ENCODE data around the gene HSPB9.
A peak's percentile ranks its signal among the peaks of the same experiment; 100 is the strongest.

DNA sequence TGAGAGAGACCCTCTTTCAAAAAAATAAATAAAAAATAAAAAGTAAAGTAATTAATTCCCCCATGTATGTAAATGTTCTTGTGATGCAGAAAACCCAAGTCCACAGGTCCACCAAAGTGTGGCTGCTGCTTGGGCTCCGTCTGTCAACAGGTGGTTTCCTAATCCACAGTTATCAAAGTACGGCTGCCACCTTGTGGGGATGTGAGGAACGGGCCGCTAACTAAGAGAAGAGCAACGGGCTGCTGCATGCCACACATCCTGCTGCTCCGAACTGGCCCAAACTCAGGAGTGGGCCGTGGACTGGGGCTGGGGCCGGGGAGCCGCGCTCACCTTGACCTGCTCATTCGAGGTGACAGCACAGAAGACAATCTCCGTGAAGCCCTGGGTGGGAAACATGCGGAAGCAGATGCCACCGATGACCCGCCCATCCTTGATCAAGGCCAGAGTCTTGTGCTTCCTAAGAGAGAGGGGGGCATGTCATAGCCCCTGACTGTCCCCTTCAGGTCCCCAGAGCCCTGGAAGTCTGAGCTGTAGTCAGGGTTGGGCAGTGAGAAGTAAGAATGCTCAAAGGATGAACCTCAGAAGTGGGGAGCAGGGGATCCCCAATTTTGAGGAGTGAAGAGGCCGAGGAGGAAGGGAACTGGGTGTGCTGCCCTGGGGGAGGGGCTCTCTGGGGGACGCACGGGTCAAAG lies 5.8 kb upstream of the HSPB9 start:
- TF ChIP-seq, protein P1, sequence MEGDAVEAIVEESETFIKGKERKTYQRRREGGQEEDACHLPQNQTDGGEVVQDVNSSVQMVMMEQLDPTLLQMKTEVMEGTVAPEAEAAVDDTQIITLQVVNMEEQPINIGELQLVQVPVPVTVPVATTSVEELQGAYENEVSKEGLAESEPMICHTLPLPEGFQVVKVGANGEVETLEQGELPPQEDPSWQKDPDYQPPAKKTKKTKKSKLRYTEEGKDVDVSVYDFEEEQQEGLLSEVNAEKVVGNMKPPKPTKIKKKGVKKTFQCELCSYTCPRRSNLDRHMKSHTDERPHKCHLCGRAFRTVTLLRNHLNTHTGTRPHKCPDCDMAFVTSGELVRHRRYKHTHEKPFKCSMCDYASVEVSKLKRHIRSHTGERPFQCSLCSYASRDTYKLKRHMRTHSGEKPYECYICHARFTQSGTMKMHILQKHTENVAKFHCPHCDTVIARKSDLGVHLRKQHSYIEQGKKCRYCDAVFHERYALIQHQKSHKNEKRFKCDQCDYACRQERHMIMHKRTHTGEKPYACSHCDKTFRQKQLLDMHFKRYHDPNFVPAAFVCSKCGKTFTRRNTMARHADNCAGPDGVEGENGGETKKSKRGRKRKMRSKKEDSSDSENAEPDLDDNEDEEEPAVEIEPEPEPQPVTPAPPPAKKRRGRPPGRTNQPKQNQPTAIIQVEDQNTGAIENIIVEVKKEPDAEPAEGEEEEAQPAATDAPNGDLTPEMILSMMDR (IDR thresholded peaks at IDR 0.05; ENCODE audit: poor library complexity, severe bottlenecking): peak; percentile 91
- TF ChIP-seq POLR2AphosphoS5 (IDR thresholded peaks at IDR 0.05) (no peak), EZH2 (IDR thresholded peaks at IDR 0.05; ENCODE audit: borderline replicate concordance, insufficient read depth, low read length, poor library complexity, severe bottlenecking) (no peak), RAD21 (conservative IDR thresholded peaks at IDR 0.05) (peak; percentile 90), SMC3 (conservative IDR thresholded peaks at IDR 0.05; ENCODE audit: poor library complexity) (peak; percentile 92)
- TF ChIP-seq, protein P2, sequence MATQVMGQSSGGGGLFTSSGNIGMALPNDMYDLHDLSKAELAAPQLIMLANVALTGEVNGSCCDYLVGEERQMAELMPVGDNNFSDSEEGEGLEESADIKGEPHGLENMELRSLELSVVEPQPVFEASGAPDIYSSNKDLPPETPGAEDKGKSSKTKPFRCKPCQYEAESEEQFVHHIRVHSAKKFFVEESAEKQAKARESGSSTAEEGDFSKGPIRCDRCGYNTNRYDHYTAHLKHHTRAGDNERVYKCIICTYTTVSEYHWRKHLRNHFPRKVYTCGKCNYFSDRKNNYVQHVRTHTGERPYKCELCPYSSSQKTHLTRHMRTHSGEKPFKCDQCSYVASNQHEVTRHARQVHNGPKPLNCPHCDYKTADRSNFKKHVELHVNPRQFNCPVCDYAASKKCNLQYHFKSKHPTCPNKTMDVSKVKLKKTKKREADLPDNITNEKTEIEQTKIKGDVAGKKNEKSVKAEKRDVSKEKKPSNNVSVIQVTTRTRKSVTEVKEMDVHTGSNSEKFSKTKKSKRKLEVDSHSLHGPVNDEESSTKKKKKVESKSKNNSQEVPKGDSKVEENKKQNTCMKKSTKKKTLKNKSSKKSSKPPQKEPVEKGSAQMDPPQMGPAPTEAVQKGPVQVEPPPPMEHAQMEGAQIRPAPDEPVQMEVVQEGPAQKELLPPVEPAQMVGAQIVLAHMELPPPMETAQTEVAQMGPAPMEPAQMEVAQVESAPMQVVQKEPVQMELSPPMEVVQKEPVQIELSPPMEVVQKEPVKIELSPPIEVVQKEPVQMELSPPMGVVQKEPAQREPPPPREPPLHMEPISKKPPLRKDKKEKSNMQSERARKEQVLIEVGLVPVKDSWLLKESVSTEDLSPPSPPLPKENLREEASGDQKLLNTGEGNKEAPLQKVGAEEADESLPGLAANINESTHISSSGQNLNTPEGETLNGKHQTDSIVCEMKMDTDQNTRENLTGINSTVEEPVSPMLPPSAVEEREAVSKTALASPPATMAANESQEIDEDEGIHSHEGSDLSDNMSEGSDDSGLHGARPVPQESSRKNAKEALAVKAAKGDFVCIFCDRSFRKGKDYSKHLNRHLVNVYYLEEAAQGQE (IDR thresholded peaks at IDR 0.05; ENCODE audit: borderline replicate concordance): no peak

Data from neural cell (in vitro differentiated cells).